Retina (tissue), 1 donor: ENCODE results near the gene UBE3B.

Source experiments
- DNase-seq: peaks from one replicate; pipeline ENCODE4 v3.0.0-alpha.2; 2016

The UBE3B gene

GRCh38 chr12:109533487-109533740, 56.0 kb downstream of the UBE3B start:
- DNase-seq = no peak

- no peak for DNase-seq
Observed at GRCh38 chr12:109534456-109534855, 57.0 kb downstream of the UBE3B start.

DNA sequence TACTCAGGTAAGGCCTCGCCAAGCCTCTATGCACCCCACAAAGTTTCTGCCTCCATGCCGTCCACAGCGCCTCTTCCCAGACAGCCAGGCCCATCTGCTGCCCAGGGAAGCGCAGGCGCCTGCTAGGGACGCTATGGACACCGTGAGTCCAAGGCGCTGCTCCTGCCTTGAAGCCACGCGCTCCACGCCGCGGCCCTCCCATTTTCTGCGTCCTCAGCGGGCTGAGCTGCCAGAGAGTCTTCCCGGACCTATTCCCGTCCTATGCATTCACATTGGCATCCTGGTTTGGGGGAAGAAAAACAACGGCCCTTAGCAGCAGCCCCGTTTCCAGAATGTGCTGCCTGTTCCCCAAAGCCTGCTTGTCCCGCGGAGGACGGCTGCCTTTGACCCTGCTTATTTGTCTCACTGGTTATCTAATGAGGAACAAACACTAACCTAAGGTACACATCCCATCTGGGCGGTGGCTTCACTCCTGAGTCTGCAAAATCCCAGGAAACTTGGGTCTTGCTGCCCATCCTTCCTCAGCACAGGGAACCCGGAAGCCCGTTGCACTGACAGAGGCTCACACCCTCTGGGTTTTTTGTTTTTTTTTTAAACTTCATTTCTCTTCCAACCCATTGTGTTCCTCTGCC, 57.9 kb downstream of the UBE3B start:
- no peak for DNase-seq

DNA sequence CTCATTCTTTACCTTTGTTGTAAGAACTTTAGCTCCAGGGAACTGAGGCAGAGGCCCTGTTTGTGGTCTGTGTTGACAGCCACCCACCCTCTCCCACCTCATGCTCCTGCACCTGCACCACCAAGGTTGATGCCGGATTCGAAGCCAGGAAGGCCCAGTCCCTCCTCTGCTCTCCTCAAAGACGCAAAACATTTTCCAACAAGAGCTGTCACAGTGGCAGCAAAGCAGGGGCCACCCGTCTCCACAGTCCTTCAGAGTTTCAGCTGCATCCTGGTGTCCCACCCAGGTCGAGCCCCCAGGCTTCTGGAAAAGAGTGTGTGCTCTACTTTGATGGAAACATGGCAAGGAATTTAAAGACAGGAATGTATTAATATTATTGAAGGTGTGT, 58.4 kb downstream of the UBE3B start:
- no peak for DNase-seq

DNA sequence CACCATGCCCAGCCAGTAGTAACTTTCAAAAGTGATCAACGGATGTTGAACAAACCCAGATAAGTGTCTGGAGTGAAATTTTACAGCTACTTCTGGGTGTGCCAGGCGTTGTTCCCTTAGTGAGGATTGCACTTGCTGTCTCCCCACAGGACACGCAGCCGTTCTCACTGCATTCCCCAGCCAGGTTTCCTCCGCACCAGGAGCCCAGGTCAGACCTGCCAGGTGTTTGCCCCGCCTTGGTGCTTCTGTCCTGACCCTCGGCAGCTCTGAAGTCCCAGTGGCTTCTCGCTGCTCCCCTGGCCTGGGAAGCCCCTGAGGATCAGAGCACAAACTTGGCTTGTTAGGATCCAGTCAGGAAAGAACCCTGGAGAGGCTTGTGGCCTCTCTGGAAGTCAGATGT, 59.7 kb downstream of the UBE3B start:
- no peak for DNase-seq

DNA sequence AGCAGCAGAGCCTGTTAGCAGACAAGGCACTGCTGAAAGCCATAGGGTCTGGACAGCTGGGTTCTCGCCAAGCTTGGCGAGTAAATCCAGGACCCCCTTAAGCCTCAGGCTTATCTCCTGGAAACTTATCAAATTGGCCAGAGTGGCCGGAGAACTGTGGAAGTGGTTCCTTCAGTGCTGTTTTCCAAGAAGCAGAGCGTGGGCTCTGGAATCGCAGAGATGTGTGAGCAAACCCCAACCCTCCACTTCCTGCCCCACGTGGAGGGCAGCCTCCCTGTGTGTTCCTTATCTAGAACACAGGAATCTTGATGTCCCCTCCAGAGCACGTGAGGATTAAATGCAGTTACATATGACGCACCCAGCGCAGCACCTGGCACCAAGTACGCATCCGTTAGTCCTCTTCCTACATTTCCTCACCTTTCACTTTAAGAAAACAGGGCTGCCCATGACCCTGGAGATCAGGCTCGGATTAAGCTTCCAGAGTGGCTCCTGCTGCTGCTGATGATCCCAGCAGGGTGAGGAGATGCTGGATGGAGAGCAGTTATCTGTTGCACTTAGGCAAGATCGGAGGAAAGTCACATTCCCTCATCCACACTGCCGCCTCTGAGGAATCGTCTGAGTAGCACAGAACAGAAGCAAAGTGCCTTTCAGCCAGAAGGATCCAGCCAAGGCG, 60.9 kb downstream of the UBE3B start:
- DNase-seq = no peak

- DNase-seq = no peak
Observed at GRCh38 chr12:109539508-109539907, 62.1 kb downstream of the UBE3B start.

GRCh38 chr12:109540526-109541412, 63.3 kb downstream of the UBE3B start:
- no peak for DNase-seq

DNA sequence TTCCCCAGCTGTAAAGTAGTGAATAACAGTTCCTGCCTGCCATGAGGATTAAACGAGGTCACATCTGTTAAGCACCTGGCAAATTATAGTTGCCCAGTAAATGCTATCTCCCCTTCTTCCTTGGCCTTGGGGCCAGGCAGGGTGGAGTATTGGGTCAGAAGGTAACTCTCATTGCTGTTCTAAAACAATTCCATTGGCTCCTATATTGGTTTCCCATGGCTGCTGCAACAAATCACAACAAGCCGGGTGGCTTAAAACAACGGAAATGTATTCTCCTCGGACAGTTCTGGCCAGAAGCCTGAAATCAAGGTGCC, 63.9 kb downstream of the UBE3B start:
- DNase-seq = no peak

GRCh38 chr12:109542014-109542413, 64.6 kb downstream of the UBE3B start:
- no peak for DNase-seq

DNA sequence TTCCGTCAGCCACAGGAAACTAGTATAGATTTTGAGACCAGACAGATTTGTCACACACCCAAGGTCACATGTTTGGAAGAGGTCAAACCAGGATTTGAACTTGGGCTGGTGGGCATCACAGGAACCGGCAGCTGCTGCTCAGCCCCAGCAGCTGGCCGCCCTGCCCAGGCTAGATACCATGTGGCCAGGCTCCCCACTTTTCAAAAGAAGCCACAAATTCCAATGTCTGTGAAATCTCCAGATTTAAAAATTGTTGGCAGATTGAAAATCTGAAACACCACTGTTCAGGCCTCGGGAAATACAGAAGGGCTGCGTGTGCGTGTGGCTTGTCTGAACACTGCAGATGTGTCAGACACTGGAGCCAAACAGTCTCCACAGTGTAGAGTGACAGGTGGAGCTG, 65.4 kb downstream of the UBE3B start:
- DNase-seq = no peak

GRCh38 chr12:109544955-109545531, 67.6 kb downstream of the UBE3B start:
- no peak for DNase-seq

GRCh38 chr12:109545826-109546225, 68.4 kb downstream of the UBE3B start:
- DNase-seq = no peak

- no peak for DNase-seq
Observed at GRCh38 chr12:109547286-109547685, 69.9 kb downstream of the UBE3B start.

DNA sequence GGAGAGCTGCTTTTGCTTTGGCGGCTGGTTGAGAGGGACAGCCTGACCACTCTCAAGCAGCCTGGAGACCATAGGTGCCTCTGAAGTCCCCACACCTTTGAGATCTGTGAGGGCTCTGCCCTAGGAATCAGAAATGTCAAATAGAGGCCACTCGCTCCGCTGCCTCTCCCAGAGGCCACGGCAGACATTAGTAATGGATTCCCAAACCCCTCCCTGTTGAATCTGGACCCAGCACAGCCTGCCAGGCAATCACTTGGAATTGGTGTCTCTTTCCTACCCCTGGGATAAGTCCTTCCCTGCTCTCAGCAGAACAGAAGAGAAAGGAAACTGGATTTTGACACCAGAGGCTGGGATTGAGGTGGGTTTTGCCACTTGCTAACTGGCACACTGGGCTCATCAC, 70.8 kb downstream of the UBE3B start:
- DNase-seq = no peak

GRCh38 chr12:109549613-109550270, 72.3 kb downstream of the UBE3B start:
- no peak for DNase-seq

DNA sequence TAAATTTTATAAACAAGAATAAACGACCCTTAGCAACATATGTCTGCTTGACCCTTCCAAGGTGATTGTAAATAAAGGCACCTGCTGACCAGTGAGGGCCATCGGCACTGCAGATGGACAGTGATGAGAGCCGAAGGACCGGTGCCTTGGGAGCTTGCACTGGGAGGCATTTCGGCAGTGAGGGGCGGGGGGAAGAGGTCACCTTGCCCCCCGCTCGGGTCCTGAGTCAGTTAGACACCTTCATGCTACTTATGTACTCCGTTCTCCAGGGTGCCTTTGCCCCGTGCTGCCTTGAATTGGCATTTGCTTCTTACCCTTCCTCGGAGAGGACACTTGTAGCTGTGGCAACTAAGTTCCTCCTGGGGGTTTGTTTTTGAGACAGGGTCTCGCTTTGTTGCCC, 72.8 kb downstream of the UBE3B start:
- no peak for DNase-seq

DNA sequence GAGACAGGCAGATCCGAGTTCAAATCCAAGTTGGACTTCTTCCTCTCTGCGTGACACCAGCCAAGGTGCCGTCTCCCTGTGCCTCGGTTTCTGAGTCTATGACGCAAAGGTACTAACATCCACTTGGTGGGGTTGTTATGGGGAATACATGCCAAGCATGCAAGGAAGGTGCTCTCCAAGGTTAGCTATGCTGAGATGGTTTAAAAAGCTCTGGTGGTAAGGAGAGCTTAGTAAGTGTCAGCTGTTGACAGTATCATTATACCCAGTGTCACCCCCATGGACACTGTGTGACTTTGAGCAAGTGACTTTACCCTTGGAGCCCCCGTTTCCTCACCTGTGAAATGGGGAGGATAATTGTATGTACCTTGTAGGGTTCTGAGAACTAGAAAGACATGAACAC, 73.7 kb downstream of the UBE3B start:
- DNase-seq = no peak

DNA sequence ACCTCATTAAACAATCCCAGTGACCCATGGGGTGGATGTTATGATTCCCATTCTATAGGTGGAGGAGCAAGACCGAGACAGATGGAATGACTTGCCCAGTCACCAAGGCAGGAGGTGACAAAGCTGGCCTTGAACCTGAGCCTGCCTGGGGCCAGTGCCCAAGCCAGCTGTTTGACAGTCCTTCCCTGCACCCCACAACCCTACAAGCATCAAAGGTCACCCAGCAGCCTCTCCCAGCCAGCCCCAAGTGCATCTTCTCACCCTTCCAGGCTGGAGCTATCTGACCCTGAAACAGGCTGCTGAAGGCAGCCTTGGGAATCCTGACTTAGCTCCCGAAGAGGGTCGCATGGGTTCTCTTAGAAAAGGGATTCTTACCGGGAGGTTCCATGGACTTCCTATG, 75.5 kb downstream of the UBE3B start:
- DNase-seq = no peak

DNA sequence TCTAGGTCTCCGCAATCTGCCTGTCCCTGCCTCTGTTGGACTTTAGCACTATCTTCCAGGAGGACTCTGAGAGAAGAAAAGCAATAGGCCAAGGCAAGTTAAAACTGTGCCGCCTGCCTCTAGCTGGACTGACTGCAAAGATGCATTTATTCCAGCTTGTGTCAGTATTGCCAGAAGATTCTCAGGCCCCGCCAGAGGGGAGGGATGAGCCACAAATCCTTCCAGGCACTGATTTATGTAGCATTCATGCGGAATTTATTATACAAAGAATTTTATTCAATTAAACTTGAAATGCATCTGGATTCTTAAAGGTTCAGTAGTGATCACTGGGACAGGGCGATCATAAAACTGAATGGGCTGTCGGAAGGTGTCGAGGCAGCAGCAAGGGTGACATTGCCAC, 76.0 kb downstream of the UBE3B start:
- DNase-seq = no peak

GRCh38 chr12:109553906-109554500, 76.6 kb downstream of the UBE3B start:
- no peak for DNase-seq

DNA sequence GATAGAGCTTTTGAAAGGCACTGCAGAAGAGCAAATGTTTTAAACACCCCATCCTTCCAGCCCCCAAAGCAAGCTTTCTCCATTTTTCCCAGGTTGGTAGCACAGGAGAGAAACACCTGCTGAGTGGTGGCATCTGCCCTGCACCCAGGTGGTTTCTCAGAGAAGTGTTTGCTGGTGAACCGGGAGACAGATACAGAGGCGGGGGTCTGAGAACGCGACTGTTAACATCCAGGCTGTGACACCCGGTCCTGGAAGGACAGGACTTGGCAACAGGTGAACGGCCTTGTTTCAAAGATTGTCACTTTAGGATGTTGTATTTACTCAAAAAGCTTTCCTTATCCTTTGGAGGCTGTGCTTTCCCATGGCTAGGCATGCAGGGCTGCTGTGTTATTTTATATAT, 77.3 kb downstream of the UBE3B start:
- no peak for DNase-seq
